Nephron (organoid): ENCODE data around the gene IFIT5.
"Not testable (repeated sequence)": the region's sequence is repeated elsewhere in the genome, so short reads cannot be mapped to it uniquely, and the experiment has no call there.

ENCODE experiments used
- H3K27ac Mint-ChIP-seq, 3 experiments: 2 replicates each; pipeline ENCODE4 v1.8.0; 2020; ENCODE audit warnings: mixed read lengths in 3 of 3, mild to moderate bottlenecking in 2 of 3, moderate library complexity in 1 of 3
- H3K27me3 Mint-ChIP-seq: 2 replicates; pipeline ENCODE4 v1.8.0; 2021; ENCODE audit warnings: low read depth, mild to moderate bottlenecking, moderate library complexity, mixed read lengths
- H3K36me3 Mint-ChIP-seq: 2 replicates; pipeline ENCODE4 v1.8.0; 2020; ENCODE audit warnings: low read depth, mixed read lengths
- H3K4me1 Mint-ChIP-seq: 2 replicates; pipeline ENCODE4 v1.8.0; 2020; ENCODE audit warnings: mixed read lengths
- H3K4me3 Mint-ChIP-seq, 3 experiments: 2 replicates each; pipeline ENCODE4 v1.8.0; 2020; ENCODE audit warnings: mild to moderate bottlenecking in 3 of 3, mixed read lengths in 3 of 3, moderate library complexity in 2 of 3
- H3K9me3 Mint-ChIP-seq: 2 replicates; pipeline ENCODE4 v1.8.0; 2020; ENCODE audit warnings: mixed read lengths
- TF ChIP-seq, protein P1 (sequence below), 3 experiments: fragments of 200-600 bp; sonication (generic); IDR thresholded peaks; one replicate each; pipeline ENCODE4 v1.5.0; 2021; ENCODE audit warnings: antibody characterized with exemption in 3 of 3; ENCODE audit not compliant: unreplicated experiment in 3 of 3

The IFIT5 gene

GRCh38 chr10:89382757-89383156 lies 31.6 kb upstream of the IFIT5 start:
- H3K4me3 Mint-ChIP-seq: no peak overlapping the region
- no peaks in the 10 kb centered on the region for H3K9me3 Mint-ChIP-seq
- TF ChIP-seq, protein P1, sequence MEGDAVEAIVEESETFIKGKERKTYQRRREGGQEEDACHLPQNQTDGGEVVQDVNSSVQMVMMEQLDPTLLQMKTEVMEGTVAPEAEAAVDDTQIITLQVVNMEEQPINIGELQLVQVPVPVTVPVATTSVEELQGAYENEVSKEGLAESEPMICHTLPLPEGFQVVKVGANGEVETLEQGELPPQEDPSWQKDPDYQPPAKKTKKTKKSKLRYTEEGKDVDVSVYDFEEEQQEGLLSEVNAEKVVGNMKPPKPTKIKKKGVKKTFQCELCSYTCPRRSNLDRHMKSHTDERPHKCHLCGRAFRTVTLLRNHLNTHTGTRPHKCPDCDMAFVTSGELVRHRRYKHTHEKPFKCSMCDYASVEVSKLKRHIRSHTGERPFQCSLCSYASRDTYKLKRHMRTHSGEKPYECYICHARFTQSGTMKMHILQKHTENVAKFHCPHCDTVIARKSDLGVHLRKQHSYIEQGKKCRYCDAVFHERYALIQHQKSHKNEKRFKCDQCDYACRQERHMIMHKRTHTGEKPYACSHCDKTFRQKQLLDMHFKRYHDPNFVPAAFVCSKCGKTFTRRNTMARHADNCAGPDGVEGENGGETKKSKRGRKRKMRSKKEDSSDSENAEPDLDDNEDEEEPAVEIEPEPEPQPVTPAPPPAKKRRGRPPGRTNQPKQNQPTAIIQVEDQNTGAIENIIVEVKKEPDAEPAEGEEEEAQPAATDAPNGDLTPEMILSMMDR (IDR thresholded peaks at IDR 0.05; ENCODE audit: unreplicated experiment in 3 of 3): no peak
- H3K36me3 Mint-ChIP-seq: no peaks in the 10 kb centered on the region
- no peak overlapping the region for H3K27ac Mint-ChIP-seq
- peaks cover 5% of the 10 kb centered on the region for H3K4me1 Mint-ChIP-seq
- no peaks in the 10 kb centered on the region for H3K27me3 Mint-ChIP-seq

- H3K4me3 Mint-ChIP-seq: no peak overlapping the region
- H3K27me3 Mint-ChIP-seq: no peaks in the 10 kb centered on the region
- H3K9me3 Mint-ChIP-seq: no peaks in the 10 kb centered on the region
- H3K4me1 Mint-ChIP-seq: no peaks in the 10 kb centered on the region
- no peaks in the 10 kb centered on the region for H3K36me3 Mint-ChIP-seq
- TF ChIP-seq, protein P1 (IDR thresholded peaks at IDR 0.05; ENCODE audit: unreplicated experiment in 3 of 3): no peak
- no peak overlapping the region for H3K27ac Mint-ChIP-seq
These were observed 29.7 kb upstream of the IFIT5 start for GRCh38 chr10:89384474-89385340.

GRCh38 chr10:89388806-89389205 lies 25.6 kb upstream of the IFIT5 start:
- TF ChIP-seq, protein P1 (IDR thresholded peaks at IDR 0.05; ENCODE audit: unreplicated experiment in 3 of 3): no peak
- Mint-ChIP-seq H3K9me3 (no peaks in the 10 kb centered on the region), H3K36me3 (no peaks in the 10 kb centered on the region), H3K4me3 (no peak overlapping the region), H3K27ac (no peak overlapping the region), H3K27me3 (no peaks in the 10 kb centered on the region), H3K4me1 (peaks cover 23% of the 10 kb centered on the region)

- Mint-ChIP-seq H3K4me1 (peaks cover 23% of the 10 kb centered on the region), H3K4me3 (no peak overlapping the region), H3K27me3 (no peaks in the 10 kb centered on the region), H3K27ac (no peak overlapping the region), H3K36me3 (no peaks in the 10 kb centered on the region), H3K9me3 (no peaks in the 10 kb centered on the region)
- TF ChIP-seq, protein P1 (IDR thresholded peaks at IDR 0.05; ENCODE audit: unreplicated experiment in 3 of 3): peak; percentile 46 to 53 (median 51)
These were observed 25.1 kb upstream of the IFIT5 start for GRCh38 chr10:89389254-89389653.

- TF ChIP-seq, protein P1 (IDR thresholded peaks at IDR 0.05; ENCODE audit: unreplicated experiment in 3 of 3): no peak
- no peaks in the 10 kb centered on the region for H3K9me3 Mint-ChIP-seq
- no peaks in the 10 kb centered on the region for H3K36me3 Mint-ChIP-seq
- peaks cover 23% of the 10 kb centered on the region for H3K4me1 Mint-ChIP-seq
- no peaks in the 10 kb centered on the region for H3K27me3 Mint-ChIP-seq
- H3K4me3 Mint-ChIP-seq: peak overlapping the region in 2 of 3 experiments; percentile 27 to 67
- H3K27ac Mint-ChIP-seq: peak overlapping the region in 2 of 3 experiments; percentile 38 to 58
These were observed 23.7 kb upstream of the IFIT5 start for GRCh38 chr10:89390476-89391225.

GRCh38 chr10:89391226-89391576 lies 23.2 kb upstream of the IFIT5 start:
- Mint-ChIP-seq H3K27ac (peak overlapping the region in 2 of 3 experiments; percentile 38 to 58), H3K4me1 (peaks cover 23% of the 10 kb centered on the region), H3K4me3 (peak overlapping the region in 2 of 3 experiments; percentile 27 to 67)
- H3K27me3 Mint-ChIP-seq, H3K36me3 Mint-ChIP-seq, H3K9me3 Mint-ChIP-seq: not testable (repeated sequence)
